Stimulated activated CD8-positive, alpha-beta memory T cell treated with anti-CD3 and anti-CD28 coated beads, Interleukin-12 subunit alpha, Interleukin-12 subunit beta, amount 100 ng/mL, for 24 hours (primary cell): Measurements from ENCODE around the gene MS4A10.
"Not testable (repeated sequence)": the region's sequence is repeated elsewhere in the genome, so short reads cannot be mapped to it uniquely, and the experiment has no call there.

Source experiments
- DNase-seq: peaks from one replicate; pipeline ENCODE4 v3.0.0-alpha.2; 2020; ENCODE audit errors: extremely low read depth

Gene MS4A10

DNA sequence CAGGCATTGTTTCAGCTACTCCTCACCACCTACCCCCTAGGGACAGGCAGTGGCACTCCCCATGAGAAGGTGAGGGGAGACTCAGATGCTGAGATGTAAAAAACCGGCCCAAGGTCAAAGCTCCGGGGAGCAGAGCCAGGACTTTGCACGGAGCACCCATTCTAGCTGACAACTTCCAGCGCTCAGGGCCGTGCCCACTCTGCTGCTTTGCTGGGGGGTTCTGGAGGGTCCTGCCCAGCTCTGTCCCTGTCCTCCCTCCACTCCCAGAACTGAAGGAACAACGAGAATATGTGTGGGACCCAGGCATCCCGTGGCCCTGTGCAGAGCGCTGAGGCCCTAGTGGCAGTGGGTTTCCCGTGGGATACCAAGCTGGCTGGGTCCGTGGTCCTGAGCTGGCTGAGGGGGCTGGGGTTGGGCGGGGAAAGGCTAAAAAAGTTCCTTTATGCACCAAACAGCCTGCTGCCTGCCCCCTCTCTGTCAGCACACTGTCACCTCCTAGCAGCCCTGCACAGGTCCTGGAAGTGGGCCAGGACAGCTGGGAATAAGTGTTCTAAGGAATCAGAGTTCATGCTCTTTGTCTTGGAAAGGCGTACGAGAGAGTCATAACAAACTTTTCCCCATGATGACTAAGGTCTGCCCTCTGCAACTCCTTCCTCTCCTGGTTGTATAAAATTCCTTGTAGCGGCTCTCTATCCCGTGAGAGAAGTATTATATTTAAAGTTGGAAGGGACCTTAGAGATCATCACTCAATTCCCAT, 1.9 kb downstream of the MS4A10 start:
- no peak for DNase-seq

DNA sequence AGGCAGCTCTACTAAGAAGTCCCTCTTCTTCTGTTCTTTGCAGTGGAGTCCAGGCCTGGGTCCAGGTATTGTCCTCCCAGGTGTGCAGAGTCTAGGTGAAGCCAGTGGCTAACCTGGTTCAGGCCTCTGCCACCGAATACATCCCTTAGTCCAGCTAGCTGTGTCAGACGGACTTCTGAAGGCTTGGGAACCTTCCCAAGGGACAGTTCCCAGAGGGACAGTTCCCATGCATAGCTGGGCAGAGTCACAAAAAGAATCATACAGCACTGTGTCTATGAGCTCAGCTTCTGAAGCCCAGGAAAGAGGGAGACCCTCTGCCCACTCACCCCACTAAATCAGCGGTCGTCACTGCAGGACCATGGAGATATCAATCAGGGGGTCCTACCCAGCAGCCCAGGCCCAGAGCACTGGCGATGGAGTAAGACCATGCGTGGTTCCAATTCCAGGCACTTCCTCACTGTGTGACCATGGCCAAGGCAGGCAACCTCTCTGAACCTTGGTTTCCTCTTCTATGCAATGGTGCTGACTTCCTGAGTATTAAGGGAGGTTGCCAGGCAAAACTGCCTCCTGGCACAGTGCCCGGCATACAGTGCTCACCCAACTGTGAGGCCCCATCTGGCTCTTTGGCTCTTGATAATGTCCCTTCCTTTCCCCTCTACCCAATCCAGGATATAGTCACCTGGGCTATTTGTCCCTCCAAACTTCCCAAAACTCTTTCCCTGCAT, 3.4 kb downstream of the MS4A10 start:
- DNase-seq: no peak

DNA sequence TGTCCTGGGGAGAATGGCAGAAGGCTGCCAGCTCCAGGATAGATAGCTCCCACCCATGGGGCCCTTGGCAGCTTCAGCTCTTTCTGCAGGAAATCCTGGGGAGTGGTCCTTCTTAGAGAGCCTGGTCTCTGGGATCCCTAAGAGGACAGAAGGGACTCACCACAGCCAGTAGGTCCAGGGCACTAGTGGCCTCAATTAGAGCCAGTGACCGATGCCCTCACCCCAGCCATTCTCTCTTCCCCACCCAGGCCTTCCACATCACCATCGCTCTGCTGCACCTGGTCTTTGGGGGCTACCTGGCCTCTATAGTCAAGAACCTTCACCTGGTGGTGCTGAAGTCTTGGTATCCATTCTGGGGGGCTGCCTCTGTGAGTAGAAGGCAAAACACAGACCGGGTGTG, 5.6 kb downstream of the MS4A10 start:
- DNase-seq: no peak

DNA sequence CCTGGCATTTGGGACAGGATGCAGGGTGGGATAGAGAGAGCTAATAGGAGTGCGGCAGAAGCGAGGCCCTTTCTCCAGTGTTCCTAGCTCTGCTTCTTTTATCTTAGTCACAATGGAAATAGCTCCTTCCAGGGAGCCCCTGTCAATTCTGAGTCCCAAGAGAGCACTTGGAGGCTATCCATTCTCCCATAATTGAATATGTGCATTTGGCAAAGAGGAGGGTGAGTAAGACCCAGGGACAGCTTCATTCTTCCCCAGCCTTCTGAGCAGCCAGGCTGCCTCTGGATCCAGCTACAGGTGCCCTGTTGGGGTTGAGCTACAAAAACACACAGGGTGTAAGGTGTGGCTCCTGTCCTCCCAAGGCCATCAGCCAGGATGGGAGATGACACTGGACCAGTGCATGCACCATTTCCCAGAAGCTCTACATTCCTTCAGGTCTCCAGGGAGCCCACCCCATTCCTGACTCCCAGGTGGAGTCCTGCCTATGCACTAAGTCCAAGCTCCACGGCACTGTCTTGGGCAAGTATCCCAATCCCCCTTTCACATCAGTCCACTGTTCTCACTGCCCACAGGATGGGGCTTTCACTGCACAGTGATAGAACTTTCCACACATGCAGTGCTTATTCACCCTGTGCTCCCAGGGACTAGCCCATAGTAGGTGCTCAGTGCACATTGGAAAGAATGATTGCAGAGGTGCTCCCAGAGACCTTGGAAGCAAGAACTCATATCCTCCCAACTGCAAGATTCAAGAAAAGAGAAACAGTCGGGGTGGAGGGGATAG, 6.2 kb downstream of the MS4A10 start:
- no peak for DNase-seq

DNA sequence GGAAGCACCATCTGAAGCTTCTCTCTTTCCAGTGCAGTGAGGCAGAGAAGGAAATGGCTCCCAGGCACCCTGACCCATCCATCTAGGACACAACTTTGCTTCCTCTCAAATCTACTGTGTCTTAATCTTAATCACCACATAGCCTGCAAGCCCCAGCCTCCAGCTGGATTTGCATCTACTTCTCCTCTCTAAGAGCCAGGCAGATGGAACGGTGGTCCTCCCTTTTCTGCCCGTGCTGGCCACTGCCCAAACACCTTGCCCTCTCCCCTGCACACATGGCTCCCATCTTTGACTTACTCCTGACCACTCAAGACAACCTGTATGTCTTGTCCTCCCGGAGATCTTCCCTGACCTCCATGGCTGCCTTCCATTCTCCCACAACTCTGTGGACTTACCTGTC, 7.4 kb downstream of the MS4A10 start:
- no peak for DNase-seq

DNA sequence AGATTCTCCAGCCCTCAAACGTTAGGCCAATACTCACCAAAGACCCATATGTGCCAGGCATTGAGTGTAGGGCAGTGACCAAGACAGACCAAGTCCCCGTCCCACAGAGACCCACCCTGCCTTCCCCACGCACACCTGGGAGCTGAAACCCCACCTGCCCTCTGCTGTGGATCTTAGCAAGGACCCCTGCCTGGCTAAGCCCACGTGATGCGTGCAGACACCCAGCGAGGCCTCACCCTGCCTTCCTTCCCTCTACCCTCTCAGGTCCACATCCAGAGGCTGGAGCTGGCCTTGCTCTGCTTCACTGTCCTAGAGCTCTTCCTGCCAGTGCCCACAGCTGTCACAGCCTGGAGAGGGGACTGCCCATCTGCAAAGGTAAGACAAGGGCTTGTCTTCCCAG, 10.2 kb downstream of the MS4A10 start:
- no peak for DNase-seq

DNA sequence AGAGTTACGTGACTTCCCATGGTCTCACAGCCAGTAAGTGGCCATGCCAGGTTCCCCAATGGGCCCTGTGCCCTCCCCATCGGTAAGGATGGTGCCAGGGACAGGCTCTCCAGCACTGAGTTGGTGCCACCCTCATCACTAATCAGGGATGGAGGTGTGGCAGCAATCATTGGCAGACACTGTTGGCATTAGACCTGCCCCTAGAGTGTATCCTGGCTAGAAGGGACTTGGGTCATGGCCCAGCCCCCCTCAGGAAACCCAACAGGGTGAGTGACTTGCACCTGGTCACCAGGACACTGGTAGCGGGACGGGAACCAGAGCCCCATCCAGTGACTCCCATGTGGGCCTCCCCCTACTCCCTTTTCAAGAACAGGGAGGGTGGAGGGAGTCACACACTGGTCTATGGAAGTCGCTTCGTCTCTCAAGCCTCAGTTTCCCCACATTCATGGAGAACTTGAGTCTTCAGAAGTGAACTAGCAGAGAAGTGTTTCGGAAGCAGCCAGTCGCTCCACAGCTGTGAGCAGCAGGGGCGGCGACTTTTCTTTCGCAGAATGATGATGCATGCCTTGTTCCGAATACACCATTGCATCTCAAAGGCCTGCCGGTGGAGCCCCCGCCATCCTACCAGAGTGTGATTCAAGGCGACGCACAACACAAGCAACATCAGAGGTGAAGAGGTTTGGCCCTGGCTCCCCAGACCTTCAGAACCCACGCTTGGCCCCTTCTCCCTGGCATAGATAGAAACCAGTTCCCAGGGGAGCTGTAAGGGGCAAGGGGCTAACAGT, 12.9 kb downstream of the MS4A10 start:
- no peak for DNase-seq

DNA sequence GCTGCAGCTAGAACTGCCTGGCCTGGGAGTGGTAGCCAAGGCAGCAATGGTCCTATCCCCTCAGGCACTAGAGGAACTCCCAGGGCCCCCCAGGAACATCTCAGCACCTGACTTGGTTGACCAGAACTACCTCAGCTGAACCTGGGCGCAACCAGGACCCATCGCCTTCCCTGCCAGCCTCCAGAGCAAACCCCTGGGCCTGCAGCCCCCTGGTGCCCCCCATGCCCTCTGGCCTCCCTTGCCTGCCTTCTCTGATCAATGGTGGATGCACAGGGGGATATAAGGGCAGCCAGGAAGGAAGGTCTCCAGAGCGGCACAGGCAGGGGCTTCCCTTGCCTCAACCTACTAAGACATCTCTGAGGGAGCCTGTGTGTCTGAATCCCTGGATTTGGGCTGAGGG, 13.5 kb downstream of the MS4A10 start:
- no peak for DNase-seq

DNA sequence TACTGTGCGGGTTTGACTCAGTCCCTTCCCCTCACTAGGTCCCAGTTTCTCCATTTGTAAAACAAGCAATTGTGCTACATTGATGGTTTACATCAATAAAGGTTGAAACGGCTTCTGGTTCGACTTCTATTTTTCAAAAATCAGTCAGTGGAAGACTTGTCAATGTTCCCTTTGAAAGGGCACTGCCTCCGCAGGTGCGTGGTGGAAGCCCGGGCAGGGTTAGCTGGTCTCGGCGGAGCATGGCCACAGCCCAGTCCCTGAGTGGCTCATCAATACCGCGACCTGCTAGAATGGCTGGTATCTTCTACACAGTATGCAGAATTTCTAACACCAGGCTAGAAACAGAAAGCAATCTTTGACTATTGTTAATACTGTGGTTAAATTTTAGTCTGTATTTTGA, 16.1 kb downstream of the MS4A10 start:
- DNase-seq: no peak

DNA sequence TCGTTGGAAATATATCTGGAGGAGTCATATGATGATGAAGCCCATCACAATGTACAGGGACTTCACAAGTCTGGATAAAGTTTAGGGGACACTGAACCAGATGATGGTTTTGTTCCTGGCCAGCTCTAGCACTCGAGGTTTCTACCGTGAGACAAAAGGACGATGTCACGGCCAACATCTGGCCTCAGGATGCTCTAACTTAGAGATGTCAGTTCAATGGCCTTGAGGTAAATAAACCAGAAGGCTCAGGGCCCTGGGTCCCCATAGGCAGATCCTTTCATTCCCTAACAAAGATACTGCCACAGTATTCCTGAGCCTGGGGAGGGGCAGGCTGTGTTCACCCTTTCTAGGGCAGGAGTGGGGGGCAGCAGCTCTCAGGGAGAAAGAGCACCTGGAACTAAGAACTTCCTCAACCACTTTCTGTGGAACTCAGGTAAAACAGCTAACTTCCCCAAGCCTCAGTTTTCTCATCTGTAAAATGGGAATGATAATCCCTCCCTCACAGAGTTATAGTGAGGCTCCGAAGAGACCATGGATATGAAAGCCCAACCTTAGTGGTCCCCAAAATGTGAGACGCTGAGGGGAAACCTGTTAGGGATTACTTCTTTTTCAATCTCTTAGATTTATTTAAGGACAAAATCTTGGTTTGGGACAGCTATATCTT, 18.3 kb downstream of the MS4A10 start:
- DNase-seq: no peak

DNA sequence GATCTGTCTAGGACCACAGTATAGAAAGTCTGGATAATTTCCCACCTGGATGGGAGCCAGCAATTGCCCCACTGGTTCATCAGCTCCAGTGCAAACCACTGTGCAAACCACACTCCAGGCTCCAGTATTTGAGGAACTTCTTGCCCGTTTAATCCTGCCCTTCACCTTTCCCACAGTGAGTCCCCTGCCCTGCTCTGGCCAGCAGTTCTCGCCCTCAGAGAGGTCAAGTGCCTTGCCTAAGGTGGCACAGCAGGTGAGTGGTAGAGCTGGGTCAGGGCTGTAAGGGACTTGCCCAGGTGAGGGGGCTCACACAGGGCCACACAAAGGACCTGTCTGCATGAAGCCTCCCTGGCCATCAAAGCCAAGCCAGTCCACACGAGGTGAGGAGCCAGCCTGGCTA, 24.1 kb downstream of the MS4A10 start:
- DNase-seq: no peak

DNA sequence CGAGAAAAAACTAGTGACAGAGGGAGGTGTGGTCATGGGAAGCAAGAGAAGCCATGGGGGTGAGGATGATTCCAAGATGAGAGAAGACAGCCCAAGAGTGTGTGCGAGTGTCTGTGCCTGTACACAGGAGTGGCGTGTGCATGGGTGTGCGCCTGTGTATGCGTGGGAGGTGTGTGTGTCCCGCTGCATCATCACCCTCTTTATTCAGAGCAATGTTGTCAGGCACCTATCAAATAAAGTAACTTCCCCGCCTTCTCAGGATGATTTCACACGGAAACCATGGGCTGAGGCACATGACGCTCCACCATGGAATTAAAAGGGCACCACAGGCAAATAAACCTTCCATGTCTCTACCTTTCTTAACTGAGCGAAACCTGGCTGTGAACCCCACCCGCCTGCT, 24.6 kb downstream of the MS4A10 start:
- DNase-seq: no peak

DNA sequence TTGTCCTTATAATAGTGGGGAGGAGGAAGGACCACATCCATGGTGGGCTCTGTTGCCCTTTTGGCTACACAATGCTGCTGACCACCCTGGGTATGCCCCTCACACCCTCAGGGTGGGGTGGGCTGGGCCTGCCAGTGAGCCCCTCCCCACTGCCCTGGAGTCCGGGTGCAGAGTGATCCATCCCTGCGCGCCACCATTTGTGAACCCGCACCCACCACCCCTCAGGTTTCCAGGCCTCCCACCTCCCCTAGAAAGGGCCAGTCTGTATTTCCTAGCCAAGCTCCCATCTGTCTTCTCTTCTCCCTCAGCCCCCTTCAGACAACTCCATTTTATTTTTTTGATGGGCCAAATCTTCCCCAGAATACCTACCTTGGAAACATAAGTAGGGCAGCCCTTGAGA, 25.0 kb downstream of the MS4A10 start:
- no peak for DNase-seq

DNA sequence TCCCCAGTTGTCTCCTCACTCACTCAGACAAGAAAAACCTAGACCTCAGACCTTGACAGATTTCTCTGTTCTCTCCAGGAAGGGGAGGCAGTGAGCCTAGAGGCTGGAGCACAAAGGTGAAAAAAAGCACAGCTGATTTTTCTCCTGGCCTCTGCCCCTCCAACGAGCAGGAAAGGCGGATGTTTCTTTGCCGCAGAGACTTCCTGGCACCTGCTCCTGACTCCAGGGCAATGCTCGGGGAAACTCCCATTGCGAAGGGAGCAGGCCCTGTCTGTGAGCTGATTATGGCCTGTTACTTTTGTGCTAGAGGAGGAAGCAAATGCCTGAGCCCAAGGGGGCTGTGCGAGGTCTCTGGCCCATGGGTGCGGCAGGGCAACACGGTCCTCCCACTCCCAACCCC, 25.4 kb downstream of the MS4A10 start:
- no peak for DNase-seq

DNA sequence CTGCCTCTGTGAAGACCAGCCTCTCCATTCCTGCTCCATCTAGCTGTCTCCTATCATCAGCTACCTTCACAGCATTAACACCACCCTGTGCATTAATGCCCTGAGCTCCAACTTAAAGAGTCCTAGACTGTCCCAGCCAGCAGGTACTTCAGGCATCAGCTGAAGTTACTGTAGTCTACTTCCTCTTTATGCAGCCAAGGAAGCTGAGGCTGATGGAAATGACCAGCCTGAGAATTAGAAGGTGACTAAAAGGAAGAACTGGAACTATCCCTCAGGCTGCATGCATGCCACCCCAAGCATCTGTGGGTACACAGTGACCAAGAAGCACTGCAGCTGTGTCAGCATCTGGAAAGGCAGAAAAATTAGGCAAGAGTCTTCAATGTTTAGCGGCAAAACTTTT, 28.2 kb downstream of the MS4A10 start:
- DNase-seq: no peak

DNA sequence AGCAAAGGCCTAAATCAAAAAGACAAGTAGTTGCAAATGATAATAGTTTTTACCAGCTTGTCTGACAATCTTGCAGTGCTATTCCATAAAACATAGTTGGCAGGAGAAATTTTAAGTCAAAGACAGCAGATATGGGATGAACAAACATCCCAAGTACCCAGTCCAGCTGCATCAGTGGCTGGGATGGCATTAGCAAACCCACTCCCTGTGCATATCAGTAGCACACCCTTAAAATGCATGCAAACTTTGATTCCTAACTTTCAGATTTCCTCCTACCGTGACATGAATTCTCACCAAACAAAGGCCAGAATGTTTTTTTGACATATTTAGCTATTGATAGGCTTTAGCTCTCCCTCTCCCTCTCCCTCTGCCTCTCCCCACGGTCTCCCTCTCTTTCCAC, 29.0 kb downstream of the MS4A10 start:
- no peak for DNase-seq

DNA sequence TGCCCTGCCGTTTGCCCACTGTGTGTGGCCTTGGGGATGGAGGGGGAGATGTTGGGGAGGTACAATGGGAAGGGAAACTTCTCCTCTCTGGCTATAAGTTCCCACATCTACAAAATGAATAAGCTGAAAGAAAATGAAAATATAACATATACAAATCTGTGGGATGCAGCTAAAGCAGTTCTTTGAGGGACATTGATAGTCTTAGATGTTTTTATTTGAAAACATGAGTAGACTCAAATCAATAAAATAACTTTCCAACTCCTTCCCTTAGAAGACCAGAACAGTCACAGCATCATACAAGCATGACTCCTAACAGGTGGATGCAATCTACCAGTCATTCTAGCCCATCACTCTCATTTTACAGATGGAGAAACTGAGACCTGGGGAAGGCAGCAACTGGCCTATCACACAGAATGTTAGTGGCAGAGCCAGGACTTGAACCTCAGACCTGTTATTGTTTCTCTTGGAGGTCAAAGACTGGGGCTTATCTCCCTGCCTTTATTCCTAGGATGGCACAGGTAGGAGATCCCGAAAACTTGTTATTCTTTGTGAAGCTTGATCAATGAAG, 31.5 kb downstream of the MS4A10 start:
- DNase-seq: no peak

DNA sequence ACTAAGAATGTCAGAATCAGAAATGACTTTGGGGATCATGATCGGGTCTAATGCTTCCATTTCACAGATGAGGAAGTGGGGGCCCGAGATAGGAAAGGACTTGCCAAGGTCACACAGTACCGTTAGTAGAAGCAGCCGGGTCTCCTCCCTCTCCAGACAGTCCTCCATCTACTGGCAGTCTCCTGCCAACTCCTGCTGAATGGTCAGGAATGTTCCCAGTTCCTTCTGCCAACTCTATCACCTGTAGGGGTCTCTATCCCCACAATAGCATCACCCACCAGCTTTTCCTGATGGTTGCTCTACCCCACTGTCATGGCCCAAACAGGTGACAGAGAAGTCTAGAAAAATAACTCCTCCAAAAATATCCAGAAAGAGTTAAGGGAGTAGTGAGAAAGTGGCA, 32.9 kb downstream of the MS4A10 start:
- DNase-seq: no peak

DNA sequence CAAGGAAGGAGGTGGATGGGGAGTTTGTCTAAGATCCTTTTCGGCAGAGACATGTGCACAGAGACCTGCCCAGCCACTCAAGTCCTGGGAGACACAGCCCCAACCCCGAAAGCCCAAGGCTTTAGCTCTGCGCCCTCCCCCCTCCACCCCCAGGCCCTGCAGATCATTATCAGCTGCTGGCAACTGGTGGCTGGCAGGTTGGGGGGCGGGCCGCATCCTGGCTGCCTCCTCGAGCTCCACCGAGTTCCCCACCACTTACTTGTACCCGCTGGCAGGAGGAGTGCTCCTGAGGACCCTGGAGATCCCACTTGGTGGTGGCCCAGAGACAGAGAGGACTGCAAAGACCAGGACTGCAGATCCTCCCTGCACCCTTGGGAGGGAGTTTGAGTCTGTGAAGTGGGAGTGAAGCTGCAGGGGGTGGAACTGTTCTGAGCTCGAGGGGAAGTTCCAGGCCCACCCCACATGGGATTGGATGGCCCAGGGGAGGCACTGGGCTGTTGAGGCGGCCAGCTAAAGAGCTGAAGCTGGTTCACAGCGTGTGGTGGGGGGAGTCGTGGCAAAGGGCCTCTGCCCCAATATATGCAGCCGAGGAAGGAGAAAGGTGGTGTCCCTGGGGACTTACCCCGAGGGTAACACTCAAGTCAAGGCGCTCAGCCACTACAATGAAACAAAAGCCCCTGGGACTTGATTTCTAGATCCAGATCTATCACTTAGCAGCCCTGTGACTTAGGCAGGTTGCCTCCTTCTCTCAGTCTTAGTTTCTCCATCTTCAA, 36.9 kb downstream of the MS4A10 start:
- no peak for DNase-seq

DNA sequence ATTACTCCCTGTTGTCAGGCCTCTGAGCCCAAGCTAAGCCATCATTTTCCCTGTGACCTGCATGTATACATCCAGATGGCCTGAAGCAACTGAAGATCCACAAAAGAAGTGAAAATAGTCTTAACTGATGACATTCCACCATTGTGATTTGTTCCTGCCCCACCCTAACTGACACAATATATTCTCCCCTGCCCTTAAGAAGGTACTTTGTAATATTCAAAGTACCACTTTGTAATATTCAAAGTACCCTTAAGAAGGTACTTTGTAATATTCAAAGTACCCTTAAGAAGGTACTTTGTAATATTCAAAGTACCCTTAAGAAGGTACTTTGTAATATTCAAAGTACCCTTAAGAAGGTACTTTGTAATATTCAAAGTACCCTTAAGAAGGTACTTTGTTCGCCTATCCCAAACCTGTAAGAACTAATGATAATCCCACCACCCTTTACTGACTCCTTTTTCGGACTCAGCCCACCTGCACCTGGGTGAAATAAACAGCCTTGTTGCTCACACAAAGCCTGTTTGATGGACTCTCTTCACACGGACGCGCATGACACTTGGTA, 38.7 kb downstream of the MS4A10 start:
- not testable (repeated sequence) for DNase-seq
